ENCODE data around the gene CACNA1C. TPM values are rescaled to one million over a fixed set of nuclear protein-coding genes. Genes with fewer than 3 reads are reported as not detected.

CACNA1C gene
- total RNA-seq, 2 experiments from 2014 or later: 0.69 to 1.4 TPM

- Histone ChIP-seq H3K9me2 (ENCODE audit: insufficient read depth, low read length) (no peaks in the 10 kb centered on the region), H4K20me1 (ENCODE audit: insufficient read depth, low read length) (no peaks in the 10 kb centered on the region), H3K79me2 (ENCODE audit: insufficient read depth, low read depth, low read length) (no peaks in the 10 kb centered on the region), H3K9me3 (ENCODE audit: low read length) (no peaks in the 10 kb centered on the region), H3K4me3 (ENCODE audit: low read depth, low read length, poor library complexity, severe bottlenecking) (no peak overlapping the region), H3K4me1 (ENCODE audit: insufficient read depth, low read length, poor library complexity, severe bottlenecking) (no peaks in the 10 kb centered on the region), H3K4me2 (ENCODE audit: low read length) (no peak overlapping the region), H3K36me3 (ENCODE audit: insufficient read depth, low read length) (no peaks in the 10 kb centered on the region), H2AFZ (ENCODE audit: low read length) (no peak overlapping the region), H3K27ac (ENCODE audit: low read depth, low read length, poor library complexity, severe bottlenecking) (no peak overlapping the region)
- ChIA-PET CTCF (ENCODE audit: unreplicated experiment) (no interaction called here), POLR2A (no interaction called here)
- no TSS peak for BruUV-seq (replicated peaks)
- no peak for DNase-seq (ENCODE audit: low spot score)
- intact Hi-C loops (cut with micrococcal nuclease; ENCODE audit: unreplicated experiment): no loop called here
- TF ChIP-seq EZH2phosphoT487 (IDR thresholded peaks at IDR 0.05; ENCODE audit: borderline replicate concordance, low read depth, low read length) (no peak), CTCF (conservative IDR thresholded peaks at IDR 0.05; ENCODE audit: low read length) (no peak)
Observed at GRCh38 chr12:2136901-2137300, 84.1 kb downstream of the CACNA1C start.

DNA sequence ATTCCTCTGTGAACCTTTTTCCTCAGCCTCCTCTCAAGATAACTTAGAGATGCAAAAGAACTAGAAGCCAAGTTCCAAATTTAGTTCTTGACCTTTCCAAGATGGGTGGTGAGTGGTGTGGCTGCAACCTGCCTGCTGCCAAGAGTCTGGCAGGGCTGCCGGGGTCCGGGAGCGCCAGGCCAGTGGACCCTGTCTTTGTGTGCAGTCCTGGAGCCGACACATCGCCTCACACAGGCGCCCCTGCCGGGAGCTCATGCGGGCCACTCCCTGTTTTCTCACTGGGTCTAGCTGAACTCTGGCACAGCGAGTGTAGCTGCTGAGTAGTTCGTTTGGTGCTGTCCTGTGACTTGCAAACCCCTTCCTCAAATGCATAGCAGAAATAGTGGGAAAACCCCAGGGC is 84.9 kb downstream of the CACNA1C start:
- no TSS peak for BruUV-seq (replicated peaks)
- no peaks in the 10 kb centered on the region for H4K20me1 ChIP-seq (ENCODE audit: insufficient read depth, low read length)
- H3K27ac ChIP-seq (ENCODE audit: low read depth, low read length, poor library complexity, severe bottlenecking): no peak overlapping the region
- intact Hi-C loops (cut with micrococcal nuclease; ENCODE audit: unreplicated experiment): no loop called here
- no peaks in the 10 kb centered on the region for H3K4me1 ChIP-seq (ENCODE audit: insufficient read depth, low read length, poor library complexity, severe bottlenecking)
- CTCF ChIA-PET (ENCODE audit: unreplicated experiment): no interaction called here
- no peaks in the 10 kb centered on the region for H3K79me2 ChIP-seq (ENCODE audit: insufficient read depth, low read depth, low read length)
- POLR2A ChIA-PET: no interaction called here
- H3K36me3 ChIP-seq (ENCODE audit: insufficient read depth, low read length): no peaks in the 10 kb centered on the region
- H3K9me2 ChIP-seq (ENCODE audit: insufficient read depth, low read length): no peaks in the 10 kb centered on the region
- no peaks in the 10 kb centered on the region for H3K9me3 ChIP-seq (ENCODE audit: low read length)
- no peak overlapping the region for H3K4me2 ChIP-seq (ENCODE audit: low read length)
- no peak overlapping the region for H2AFZ ChIP-seq (ENCODE audit: low read length)
- TF ChIP-seq EZH2phosphoT487 (IDR thresholded peaks at IDR 0.05; ENCODE audit: borderline replicate concordance, low read depth, low read length) (no peak), CTCF (conservative IDR thresholded peaks at IDR 0.05; ENCODE audit: low read length) (no peak)
- no peak overlapping the region for H3K4me3 ChIP-seq (ENCODE audit: low read depth, low read length, poor library complexity, severe bottlenecking)
- DNase-seq (ENCODE audit: low spot score): no peak

- Histone ChIP-seq H3K9me2 (ENCODE audit: insufficient read depth, low read length) (no peaks in the 10 kb centered on the region), H3K4me1 (ENCODE audit: insufficient read depth, low read length, poor library complexity, severe bottlenecking) (no peaks in the 10 kb centered on the region), H3K79me2 (ENCODE audit: insufficient read depth, low read depth, low read length) (no peaks in the 10 kb centered on the region), H4K20me1 (ENCODE audit: insufficient read depth, low read length) (no peaks in the 10 kb centered on the region), H3K4me3 (ENCODE audit: low read depth, low read length, poor library complexity, severe bottlenecking) (no peak overlapping the region), H3K36me3 (ENCODE audit: insufficient read depth, low read length) (no peaks in the 10 kb centered on the region), H3K27ac (ENCODE audit: low read depth, low read length, poor library complexity, severe bottlenecking) (no peak overlapping the region), H2AFZ (ENCODE audit: low read length) (no peak overlapping the region), H3K4me2 (ENCODE audit: low read length) (no peak overlapping the region), H3K9me3 (ENCODE audit: low read length) (no peaks in the 10 kb centered on the region)
- no peak for DNase-seq (ENCODE audit: low spot score)
- CTCF ChIA-PET (ENCODE audit: unreplicated experiment): no interaction called here
- intact Hi-C loops (cut with micrococcal nuclease; ENCODE audit: unreplicated experiment): no loop called here
- POLR2A ChIA-PET: no interaction called here
- no peak for TF ChIP-seq CTCF (conservative IDR thresholded peaks at IDR 0.05; ENCODE audit: low read length)
- no peak for TF ChIP-seq EZH2phosphoT487 (IDR thresholded peaks at IDR 0.05; ENCODE audit: borderline replicate concordance, low read depth, low read length)
- no TSS peak for BruUV-seq (replicated peaks)
Observed at GRCh38 chr12:2138294-2138693, 85.5 kb downstream of the CACNA1C start.
